Fibroblast of skin of scalp (primary cell): ENCODE measurements around the gene BMPER.

Experiments used
- DNase-seq: peaks from one replicate; pipeline ENCODE4 v3.0.0-alpha.2; 2013

Gene BMPER

GRCh38 chr7:33971106-33971505 lies 65.8 kb downstream of the BMPER start:
- no peak for DNase-seq

- DNase-seq, result peak; percentile 9
Observed at GRCh38 chr7:33973231-33974015, 68.1 kb downstream of the BMPER start.

- no peak for DNase-seq
Observed at GRCh38 chr7:33979300-33979806, 74.0 kb downstream of the BMPER start.

- DNase-seq, result peak; percentile 97
Observed at GRCh38 chr7:33979807-33980355, 74.5 kb downstream of the BMPER start.

- DNase-seq, result peak; percentile 58
Observed at GRCh38 chr7:33981226-33981625, 75.9 kb downstream of the BMPER start.

- peak; percentile 83 for DNase-seq
Observed at GRCh38 chr7:33981671-33982424, 76.5 kb downstream of the BMPER start.

GRCh38 chr7:33982425-33982786 lies 77.1 kb downstream of the BMPER start:
- DNase-seq, result peak; percentile 63

GRCh38 chr7:33986451-33986850 lies 81.1 kb downstream of the BMPER start:
- peak; percentile 53 for DNase-seq

GRCh38 chr7:33986951-33987947 lies 81.9 kb downstream of the BMPER start:
- DNase-seq, result peak; percentile 99

GRCh38 chr7:33996899-33997298 lies 91.6 kb downstream of the BMPER start:
- DNase-seq, result peak; percentile 30

- no peak for DNase-seq
Observed at GRCh38 chr7:33998476-33998875, 93.1 kb downstream of the BMPER start.

GRCh38 chr7:34011017-34011695 lies 105.8 kb downstream of the BMPER start:
- peak; percentile 41 for DNase-seq

GRCh38 chr7:34011696-34012095 lies 106.4 kb downstream of the BMPER start:
- DNase-seq, result peak; percentile 70

- no peak for DNase-seq
Observed at GRCh38 chr7:34013421-34013820, 108.1 kb downstream of the BMPER start.

GRCh38 chr7:34015651-34016050 lies 110.3 kb downstream of the BMPER start:
- DNase-seq, result no peak

GRCh38 chr7:34016876-34017275 lies 111.5 kb downstream of the BMPER start:
- no peak for DNase-seq

GRCh38 chr7:34019301-34019790 lies 114.0 kb downstream of the BMPER start:
- DNase-seq, result peak; percentile 40

GRCh38 chr7:34022626-34023025 lies 117.3 kb downstream of the BMPER start:
- DNase-seq, result no peak

- no peak for DNase-seq
Observed at GRCh38 chr7:34025600-34025999, 120.3 kb downstream of the BMPER start.

- DNase-seq, result no peak
Observed at GRCh38 chr7:34026481-34027190, 121.3 kb downstream of the BMPER start.

- DNase-seq, result no peak
Observed at GRCh38 chr7:34031156-34031555, 125.8 kb downstream of the BMPER start.
